HCT116 (cell line): Measurements from ENCODE around the gene PIGL.

Experiments used
- CEBPB ChIP-seq: IDR thresholded peaks from 2 replicates; pipeline ENCODE4 v1.6.1; 2012; ENCODE audit warnings: low read depth
- CTCF ChIP-seq, 3 experiments: fragments of 200-600 bp in 1 of 3; sonication (generic) in 1 of 3; IDR thresholded peaks in 2 of 3; conservative IDR thresholded peaks in 1 of 3; 2 replicates each; pipeline ENCODE4 v1.5.1; 2012 to 2017; ENCODE audit warnings: low read depth in 2 of 3, low read length in 2 of 3, antibody characterized with exemption in 1 of 3, borderline replicate concordance in 1 of 3, control low read depth in 1 of 3, mild to moderate bottlenecking in 1 of 3, mixed read lengths in 1 of 3, mixed run types in 1 of 3, moderate library complexity in 1 of 3; ENCODE audit not compliant: insufficient read depth in 1 of 3
- ELF1 ChIP-seq: IDR thresholded peaks from 2 replicates; pipeline ENCODE4 v1.6.1; 2012; ENCODE audit warnings: low read depth, borderline replicate concordance
- EZH2 ChIP-seq: fragments of 200-600 bp; sonication (generic); IDR thresholded peaks from 2 replicates; pipeline ENCODE4 v1.6.1; 2017; ENCODE audit warnings: antibody characterized with exemption, mixed run types
- POLR2A ChIP-seq: IDR thresholded peaks from 2 replicates; pipeline ENCODE4 v1.7.0; 2011; ENCODE audit warnings: borderline replicate concordance; ENCODE audit not compliant: insufficient read depth, insufficient read length; ENCODE audit errors: extremely low read depth

GRCh38 chr17:16345565-16345964 is 128.6 kb downstream of the PIGL start:
- TF ChIP-seq CTCF (IDR thresholded peaks at IDR 0.05 in 2 of 3, conservative IDR thresholded peaks at IDR 0.05 in 1 of 3; ENCODE audit: borderline replicate concordance in 1 of 3, insufficient read depth in 1 of 3, low read depth in 2 of 3, low read length in 2 of 3) (no peak), ELF1 (no peak), POLR2A (no peak), EZH2 (no peak), CEBPB (no peak)
